Mesothelial cell of epicardium (in vitro differentiated cells): ENCODE measurements around the gene CALM1. TPM values are rescaled to one million over a fixed set of nuclear protein-coding genes. Genes with fewer than 3 reads are reported as not detected.

Experiments used
- DNase-seq, 2 experiments: peaks; one replicate each; pipeline ENCODE4 v3.0.0; 2021; ENCODE audit warnings: low spot score in 2 of 2; ENCODE audit not compliant: unreplicated experiment in 2 of 2
- H3K27ac Mint-ChIP-seq: 2 replicates; pipeline ENCODE4 v1.8.0; 2021; ENCODE audit warnings: mixed read lengths
- H3K27me3 Mint-ChIP-seq: 2 replicates; pipeline ENCODE4 v1.8.0; 2021; ENCODE audit warnings: low read depth, mixed read lengths
- H3K36me3 Mint-ChIP-seq: 2 replicates; pipeline ENCODE4 v1.8.0; 2021; ENCODE audit warnings: mixed read lengths
- H3K4me1 Mint-ChIP-seq: 2 replicates; pipeline ENCODE4 v1.8.0; 2021; ENCODE audit warnings: mixed read lengths
- H3K4me3 Mint-ChIP-seq: 2 replicates; pipeline ENCODE4 v1.8.0; 2021; ENCODE audit warnings: mild to moderate bottlenecking, moderate library complexity, mixed read lengths
- H3K9me3 Mint-ChIP-seq: 2 replicates; pipeline ENCODE4 v1.8.0; 2021; ENCODE audit warnings: mixed read lengths
- CTCF ChIP-seq: fragments of 200-600 bp; sonication (generic); IDR thresholded peaks from one replicate; pipeline ENCODE4 v1.5.0; 2021; ENCODE audit warnings: antibody characterized with exemption; ENCODE audit not compliant: unreplicated experiment
- total RNA-seq: library from RNA; stranded (reverse); gene quantifications from 3 replicates; pipeline ENCODE4 v1.2.1, GENCODE V29; 2021

CALM1 gene
- total RNA-seq, 1 donor from 2014 or later, result 134 TPM

DNA sequence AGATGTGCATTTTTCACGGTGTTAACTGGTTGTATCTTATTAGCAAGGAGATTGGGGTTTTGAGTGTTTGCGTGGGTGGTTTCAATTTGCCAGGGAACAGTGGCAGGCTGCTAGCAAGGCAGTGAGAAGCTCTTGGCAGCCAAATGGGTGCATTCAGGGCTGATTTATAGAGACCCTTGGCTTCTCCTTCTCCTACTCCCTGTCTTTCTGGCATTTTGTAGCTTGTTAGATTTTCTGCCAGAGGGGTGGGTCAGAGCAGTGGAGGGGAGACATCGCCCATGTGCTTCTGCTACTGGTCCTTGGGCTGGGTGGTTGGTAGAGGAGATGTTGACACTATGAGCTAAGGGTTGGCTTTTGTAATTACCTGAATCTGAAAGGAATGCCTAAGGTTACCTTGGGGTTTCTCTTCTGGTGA is 9.6 kb downstream of the CALM1 start:
- Mint-ChIP-seq H3K4me3 (no peak overlapping the region), H3K4me1 (peaks cover 11% of the 10 kb centered on the region), H3K9me3 (no peaks in the 10 kb centered on the region), H3K27ac (no peak overlapping the region), H3K27me3 (no peaks in the 10 kb centered on the region), H3K36me3 (peaks cover 45% of the 10 kb centered on the region)
- no peak for TF ChIP-seq CTCF
- DNase-seq, result no peak

DNA sequence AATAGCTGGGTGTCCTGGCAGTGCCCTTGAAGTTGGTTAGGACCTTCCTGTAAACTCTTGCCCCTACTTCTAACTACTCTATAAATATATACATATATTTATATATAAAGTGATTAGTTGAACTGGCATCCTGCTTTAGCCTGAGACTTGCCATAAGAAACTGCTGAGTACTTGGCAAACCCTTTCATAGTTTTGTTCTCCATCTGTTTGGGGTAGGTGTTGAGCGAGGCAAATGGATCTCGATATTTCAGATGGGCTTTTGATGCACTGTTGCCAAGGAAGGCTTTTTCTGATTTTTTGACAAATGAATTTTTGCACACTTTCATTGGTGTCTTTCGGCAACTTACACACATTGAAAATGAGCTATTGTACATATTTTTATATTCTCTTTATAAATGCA is 10.4 kb downstream of the CALM1 start:
- DNase-seq, result no peak
- no peak for TF ChIP-seq CTCF
- Mint-ChIP-seq H3K27ac (no peak overlapping the region), H3K9me3 (no peaks in the 10 kb centered on the region), H3K36me3 (peaks cover 37% of the 10 kb centered on the region), H3K4me3 (no peak overlapping the region), H3K27me3 (no peaks in the 10 kb centered on the region), H3K4me1 (peaks cover 11% of the 10 kb centered on the region)

DNA sequence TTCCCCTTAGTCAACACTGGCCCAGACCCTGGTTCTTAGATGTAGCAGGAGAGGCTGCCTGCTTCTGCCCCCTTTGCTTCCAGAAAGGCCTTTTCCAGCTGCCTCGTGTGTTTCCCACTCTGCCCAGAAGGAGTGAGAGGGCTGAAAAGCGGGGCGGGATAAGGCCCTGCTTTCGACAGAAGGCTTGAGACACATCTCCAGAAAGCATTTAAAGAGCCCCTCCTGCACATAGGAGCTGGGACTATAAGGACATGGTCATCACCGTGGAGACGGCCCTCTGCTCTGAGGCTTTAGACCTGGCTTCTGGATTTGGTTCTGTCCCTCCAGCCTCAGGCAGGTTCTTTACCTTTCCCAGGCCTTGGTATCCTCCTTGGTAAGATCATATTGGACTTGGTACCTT is 11.9 kb downstream of the CALM1 start:
- H3K9me3 Mint-ChIP-seq, result no peaks in the 10 kb centered on the region
- H3K27ac Mint-ChIP-seq, result no peak overlapping the region
- TF ChIP-seq CTCF, result no peak
- no peaks in the 10 kb centered on the region for H3K27me3 Mint-ChIP-seq
- no peak overlapping the region for H3K4me3 Mint-ChIP-seq
- peaks cover 24% of the 10 kb centered on the region for H3K36me3 Mint-ChIP-seq
- peaks cover 11% of the 10 kb centered on the region for H3K4me1 Mint-ChIP-seq
- DNase-seq, result no peak

DNA sequence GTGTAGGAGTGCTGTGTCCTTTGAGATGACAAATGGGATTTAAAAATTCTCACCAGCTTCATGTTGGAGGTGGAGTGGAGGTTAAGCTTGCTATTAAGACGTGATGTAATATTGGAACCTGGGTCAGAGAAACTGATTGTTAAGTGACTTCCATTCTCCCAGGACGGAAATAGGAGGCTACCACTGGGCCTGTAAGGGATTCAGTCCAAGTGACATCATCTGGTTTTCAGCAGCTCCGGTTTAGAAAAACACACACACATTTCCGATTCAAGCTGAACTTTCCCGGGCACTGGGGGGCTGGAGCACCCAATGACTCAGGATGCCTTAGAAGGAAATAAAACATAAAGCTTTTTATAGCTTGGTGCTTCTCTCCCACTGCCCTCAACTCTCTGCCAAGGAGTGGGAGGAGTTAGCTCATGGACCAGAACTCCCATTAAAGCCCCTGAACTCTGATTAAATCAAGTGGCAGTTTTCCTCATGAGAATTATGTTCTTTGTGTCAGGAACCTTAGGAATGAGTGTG is 12.4 kb downstream of the CALM1 start:
- H3K27ac Mint-ChIP-seq, result no peak overlapping the region

DNA sequence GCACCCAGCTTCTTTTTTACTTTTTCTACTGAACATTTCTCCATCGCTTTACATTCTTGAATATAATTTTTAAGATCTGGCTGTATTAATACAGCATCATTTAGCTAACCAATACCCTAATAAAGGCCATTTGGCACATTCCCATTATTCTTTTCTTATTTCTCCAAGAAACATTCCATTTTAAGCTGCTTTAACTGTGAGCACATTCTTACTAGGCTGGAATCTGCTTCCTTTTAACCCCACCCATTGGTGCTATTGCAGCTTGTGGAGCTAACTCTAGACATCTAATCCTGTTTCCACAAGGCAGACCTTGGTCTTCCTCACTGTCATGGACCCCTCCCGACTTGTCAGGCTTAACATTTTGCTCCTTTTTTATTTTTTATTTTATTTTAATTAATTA is 15.2 kb downstream of the CALM1 start:
- no peak overlapping the region for H3K27ac Mint-ChIP-seq
- H3K27me3 Mint-ChIP-seq, result no peaks in the 10 kb centered on the region
- no peak overlapping the region for H3K4me3 Mint-ChIP-seq
- no peak for DNase-seq
- H3K36me3 Mint-ChIP-seq, result no peaks in the 10 kb centered on the region
- TF ChIP-seq CTCF, result no peak
- no peaks in the 10 kb centered on the region for H3K9me3 Mint-ChIP-seq
- peaks cover 10% of the 10 kb centered on the region for H3K4me1 Mint-ChIP-seq

More for the DNA sequence above, 12.4 kb downstream of the CALM1 start:
- Mint-ChIP-seq H3K9me3 (no peaks in the 10 kb centered on the region), H3K4me3 (no peak overlapping the region), H3K27me3 (no peaks in the 10 kb centered on the region), H3K36me3 (peaks cover 18% of the 10 kb centered on the region), H3K4me1 (peaks cover 11% of the 10 kb centered on the region)
- no peak for TF ChIP-seq CTCF
- no peak for DNase-seq

- TF ChIP-seq CTCF, result no peak
- peaks cover 6% of the 10 kb centered on the region for H3K9me3 Mint-ChIP-seq
- H3K27me3 Mint-ChIP-seq, result no peaks in the 10 kb centered on the region
- H3K4me3 Mint-ChIP-seq, result no peak overlapping the region
- H3K36me3 Mint-ChIP-seq, result no peaks in the 10 kb centered on the region
- DNase-seq, result no peak
- no peak overlapping the region for H3K27ac Mint-ChIP-seq
- H3K4me1 Mint-ChIP-seq, result peaks cover 3% of the 10 kb centered on the region
Observed at GRCh38 chr14:90416720-90417119, 19.9 kb downstream of the CALM1 start.
